Activated CD8-positive, alpha-beta memory T cell treated with anti-CD3 and anti-CD28 coated beads, Interleukin-2, amount 10 ng/mL, durations not matched to agents 7 days and 5 days (primary cell): ENCODE results near the gene SPECC1L. TPM values are rescaled to one million over a fixed set of nuclear protein-coding genes. Genes with fewer than 3 reads are reported as not detected.

ENCODE experiments used
- ATAC-seq: fragments of 150-1000 bp; cut with Tn5 transposase; one replicate; pipeline ENCODE4 v1.10.0; 2021; ENCODE audit warnings: moderate library complexity
- CTCF ChIA-PET: fragments of 350-600 bp; sonication (Branson Sonifier 250); formaldehyde crosslinking; loops from one replicate; lab custom pipeline; 2021; ENCODE audit warnings: antibody characterized with exemption; lab: Charles Lee
- DNase-seq: peaks from one replicate; pipeline ENCODE4 v3.0.0-alpha.2; 2020
- H3K27ac Mint-ChIP-seq: one replicate; pipeline ENCODE4 v1.8.0; 2021; ENCODE audit warnings: mild to moderate bottlenecking, mixed read lengths
- H3K27me3 Mint-ChIP-seq: one replicate; pipeline ENCODE4 v1.8.0; 2021; ENCODE audit warnings: mixed read lengths
- H3K36me3 Mint-ChIP-seq: one replicate; pipeline ENCODE4 v1.8.0; 2021; ENCODE audit warnings: mild to moderate bottlenecking, mixed read lengths
- H3K4me1 Mint-ChIP-seq: one replicate; pipeline ENCODE4 v1.8.0; 2021; ENCODE audit warnings: mixed read lengths
- H3K4me3 Mint-ChIP-seq: one replicate; pipeline ENCODE4 v1.8.0; 2021; ENCODE audit warnings: mild to moderate bottlenecking, moderate library complexity, mixed read lengths
- H3K9me3 Mint-ChIP-seq: one replicate; pipeline ENCODE4 v1.8.0; 2022; ENCODE audit warnings: low read depth, mixed read lengths
- total RNA-seq, 2 experiments: library from RNA; stranded (reverse); gene quantifications; one replicate each; pipeline ENCODE4 v1.2.3, GENCODE V29; 2021

Gene SPECC1L
- total RNA-seq, 2 experiments from 2014 or later = 55.3 to 57.4 TPM

- Mint-ChIP-seq H3K27me3 (peaks cover 3% of the 10 kb centered on the region), H3K4me3 (no peak overlapping the region)
These were observed 160.0 kb downstream of the SPECC1L start for GRCh38 chr22:24430431-24431308.

GRCh38 chr22:24431309-24432034 lies 160.8 kb downstream of the SPECC1L start:
- Mint-ChIP-seq H3K4me3 (no peak overlapping the region), H3K36me3 (peaks cover 3% of the 10 kb centered on the region), H3K27ac (peak overlapping the region; percentile 51), H3K27me3 (peaks cover 2% of the 10 kb centered on the region), H3K4me1 (peaks cover 89% of the 10 kb centered on the region), H3K9me3 (no peaks in the 10 kb centered on the region)
- ATAC-seq = no peak
- DNase-seq = no peak
- CTCF ChIA-PET = interaction anchor here (2.3 kb wide), 1 partner anchor 8 kb away, joined by 12 read pairs; no protein-coding TSS in a partner anchor

More at GRCh38 chr22:24430431-24431308, 160.0 kb downstream of the SPECC1L start:
- no peak overlapping the region for H3K27ac Mint-ChIP-seq
- ATAC-seq (no peak), DNase-seq (no peak)
- H3K36me3 Mint-ChIP-seq = peaks cover 3% of the 10 kb centered on the region
- H3K4me1 Mint-ChIP-seq = peaks cover 92% of the 10 kb centered on the region
- no peaks in the 10 kb centered on the region for H3K9me3 Mint-ChIP-seq
- CTCF ChIA-PET = interaction anchor here (3.1 kb wide), 1 partner anchor 8 kb away, joined by 11 read pairs; no protein-coding TSS in a partner anchor

DNA sequence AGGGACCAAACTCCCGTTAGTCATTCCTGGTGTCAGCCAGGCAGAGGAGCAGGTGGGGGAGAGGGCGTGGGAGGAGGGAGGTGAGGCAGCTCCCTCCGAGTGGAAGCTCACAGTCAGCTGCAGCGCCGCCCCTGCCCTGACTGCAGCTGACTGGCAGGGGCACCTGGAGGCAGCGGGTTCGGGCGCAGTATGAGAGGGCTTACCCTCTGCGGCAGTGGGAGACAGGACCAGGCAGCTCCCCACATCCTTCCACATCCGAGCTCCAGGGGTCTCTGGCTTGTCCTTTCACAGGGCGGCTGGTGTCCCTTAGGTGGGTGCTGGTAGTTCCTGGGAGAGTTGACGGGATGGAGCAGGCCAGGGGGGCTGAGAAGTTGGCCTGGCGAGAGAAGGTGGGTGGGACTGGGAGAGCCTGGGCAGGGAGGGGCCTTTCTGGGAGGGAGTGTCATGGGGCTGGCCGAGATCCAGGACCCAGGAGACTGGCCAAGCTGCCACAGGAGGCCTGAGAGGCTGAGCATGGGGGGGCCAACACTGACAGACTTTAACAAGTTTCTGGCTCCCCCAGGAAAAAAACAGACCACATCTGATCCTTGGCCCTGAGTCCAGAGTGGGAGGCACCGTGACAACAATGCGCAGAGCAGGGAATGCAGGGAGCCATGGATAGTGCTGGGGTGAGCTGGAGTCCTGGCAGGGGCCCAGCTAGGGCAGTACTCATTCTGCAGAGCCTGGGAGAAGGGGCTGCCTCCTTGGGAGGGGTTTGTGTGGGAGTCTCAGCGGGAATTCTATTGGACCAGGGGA lies 161.6 kb downstream of the SPECC1L start:
- H3K4me1 Mint-ChIP-seq = peaks cover 89% of the 10 kb centered on the region
- DNase-seq (no peak), ATAC-seq (no peak)
- no peak overlapping the region for H3K4me3 Mint-ChIP-seq
- peak overlapping the region; percentile 63 for H3K27ac Mint-ChIP-seq
- CTCF ChIA-PET = interaction anchor here (2.3 kb wide), 1 partner anchor 9 kb away, joined by 12 read pairs; no protein-coding TSS in a partner anchor
- H3K9me3 Mint-ChIP-seq = no peaks in the 10 kb centered on the region
- H3K27me3 Mint-ChIP-seq = peaks cover 2% of the 10 kb centered on the region
- H3K36me3 Mint-ChIP-seq = peaks cover 3% of the 10 kb centered on the region

DNA sequence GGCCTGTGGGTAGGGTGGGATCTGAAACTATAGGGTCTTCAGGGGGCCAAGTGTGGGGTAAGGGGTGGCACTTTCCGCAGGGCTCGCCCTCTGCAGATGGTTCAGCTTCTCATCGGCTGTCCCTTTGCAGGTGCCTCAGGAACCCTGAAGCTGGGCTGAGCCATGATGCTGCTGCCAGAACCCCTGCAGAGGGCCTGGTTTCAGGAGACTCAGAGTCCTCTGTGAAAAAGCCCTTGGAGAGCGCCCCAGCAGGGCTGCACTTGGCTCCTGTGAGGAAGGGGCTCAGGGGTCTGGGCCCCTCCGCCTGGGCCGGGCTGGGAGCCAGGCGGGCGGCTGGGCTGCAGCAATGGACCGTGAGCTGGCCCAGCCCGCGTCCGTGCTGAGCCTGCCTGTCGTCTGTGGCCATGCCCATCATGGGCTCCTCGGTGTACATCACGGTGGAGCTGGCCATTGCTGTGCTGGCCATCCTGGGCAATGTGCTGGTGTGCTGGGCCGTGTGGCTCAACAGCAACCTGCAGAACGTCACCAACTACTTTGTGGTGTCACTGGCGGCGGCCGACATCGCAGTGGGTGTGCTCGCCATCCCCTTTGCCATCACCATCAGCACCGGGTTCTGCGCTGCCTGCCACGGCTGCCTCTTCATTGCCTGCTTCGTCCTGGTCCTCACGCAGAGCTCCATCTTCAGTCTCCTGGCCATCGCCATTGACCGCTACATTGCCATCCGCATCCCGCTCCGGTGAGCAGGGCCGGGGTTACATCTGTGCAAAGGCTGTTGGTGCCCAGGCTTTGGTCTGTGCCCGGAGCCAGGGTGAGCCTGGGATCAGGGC lies 162.6 kb downstream of the SPECC1L start:
- Mint-ChIP-seq H3K9me3 (no peaks in the 10 kb centered on the region), H3K36me3 (peaks cover 3% of the 10 kb centered on the region), H3K4me3 (no peak overlapping the region), H3K27ac (peak overlapping the region; percentile 87), H3K27me3 (peaks cover 2% of the 10 kb centered on the region), H3K4me1 (peaks cover 90% of the 10 kb centered on the region)
- no peak for DNase-seq
- no peak for ATAC-seq
- CTCF ChIA-PET = interaction anchor here (2.3 kb wide), 1 partner anchor 10 kb away, joined by 12 read pairs; no protein-coding TSS in a partner anchor

DNA sequence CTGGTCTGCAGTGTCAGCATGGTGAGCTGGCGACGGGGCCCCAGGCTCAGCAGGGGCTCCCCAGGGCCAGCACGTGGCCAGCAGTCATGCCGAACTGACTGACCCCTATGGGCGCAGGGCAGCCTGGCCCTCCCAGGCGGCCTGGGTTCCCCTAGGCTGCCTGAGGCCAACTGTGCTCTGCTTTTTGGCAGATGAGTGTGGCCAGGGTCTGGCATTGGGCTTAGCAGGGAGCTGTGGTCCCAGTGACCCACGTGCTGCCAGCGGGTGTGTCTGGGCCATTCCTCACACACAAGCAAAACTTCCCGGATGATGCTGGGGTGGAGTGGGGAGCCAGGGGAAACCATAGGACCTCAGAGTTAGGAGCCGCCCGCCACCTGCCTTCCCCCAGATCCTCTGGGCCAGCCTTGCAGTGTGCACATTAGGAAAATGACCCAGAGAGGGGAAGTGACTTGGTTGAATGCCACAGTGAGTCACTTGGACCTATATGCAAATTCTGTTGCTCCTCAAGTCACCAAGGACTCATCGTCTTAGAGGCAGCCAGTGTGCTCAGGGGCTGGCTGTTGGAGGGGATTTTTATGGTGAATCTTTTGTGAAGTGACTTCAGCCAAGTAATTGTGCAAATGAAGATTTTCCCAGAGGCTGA lies 163.3 kb downstream of the SPECC1L start:
- peaks cover 2% of the 10 kb centered on the region for H3K36me3 Mint-ChIP-seq
- CTCF ChIA-PET = interaction anchor here (1.4 to 2.8 kb wide), 5 partner anchors 10 to 69 kb away, joined by 3 to 25 read pairs (median 10); no protein-coding TSS in a partner anchor
- ATAC-seq (peak; percentile 68), DNase-seq (peak; percentile 79)
- peaks cover 2% of the 10 kb centered on the region for H3K27me3 Mint-ChIP-seq
- peak overlapping the region; percentile 34 for H3K4me3 Mint-ChIP-seq
- H3K4me1 Mint-ChIP-seq = peaks cover 87% of the 10 kb centered on the region
- H3K9me3 Mint-ChIP-seq = no peaks in the 10 kb centered on the region
- peak overlapping the region; percentile 87 for H3K27ac Mint-ChIP-seq

DNA sequence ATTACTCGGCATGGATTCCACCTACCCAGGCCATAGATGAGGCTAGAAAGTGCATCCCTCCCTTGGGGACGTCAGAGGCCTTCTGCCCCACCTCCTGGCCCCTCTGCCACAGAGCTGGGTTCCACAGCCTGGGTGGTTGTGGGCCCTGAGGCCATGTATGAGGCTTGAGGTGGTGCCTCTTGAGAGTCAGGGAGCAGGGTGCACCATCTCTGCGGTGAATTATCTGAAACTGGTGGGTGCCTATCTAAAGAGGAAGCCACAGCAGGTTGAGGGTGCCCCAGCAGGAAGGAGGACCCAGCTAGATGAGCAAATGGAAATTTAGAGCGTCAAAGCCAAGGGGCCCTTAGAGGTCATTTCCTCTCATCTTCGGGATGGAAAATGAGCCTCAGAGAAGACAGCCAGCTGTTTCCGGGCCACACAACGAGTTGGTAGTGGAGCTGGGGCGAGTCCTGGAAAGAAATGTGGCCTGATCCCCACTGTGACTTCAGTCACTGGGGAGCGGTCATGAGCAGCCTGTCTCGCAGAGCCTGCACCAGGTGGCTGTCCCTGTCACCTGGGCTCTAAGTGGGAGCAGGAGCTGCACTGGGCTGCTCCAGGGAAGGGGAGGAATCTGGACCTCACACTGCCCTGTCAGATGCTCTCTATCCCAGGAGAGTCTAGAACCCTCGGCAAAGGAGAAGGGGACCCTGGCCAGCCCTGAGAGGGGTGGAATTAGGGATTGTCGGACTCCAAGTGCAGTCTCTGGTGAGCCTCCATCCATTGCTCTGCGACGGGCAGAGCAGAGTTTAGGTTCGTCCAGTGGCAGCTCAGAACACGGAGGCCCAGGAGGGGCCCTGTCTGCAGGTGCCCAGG lies 164.1 kb downstream of the SPECC1L start:
- H3K27me3 Mint-ChIP-seq = peaks cover 2% of the 10 kb centered on the region
- H3K9me3 Mint-ChIP-seq = no peaks in the 10 kb centered on the region
- peaks cover 80% of the 10 kb centered on the region for H3K4me1 Mint-ChIP-seq
- peak overlapping the region; percentile 34 for H3K4me3 Mint-ChIP-seq
- peak overlapping the region; percentile 87 for H3K27ac Mint-ChIP-seq
- ATAC-seq (peak; percentile 72), DNase-seq (peak; percentile 93)
- H3K36me3 Mint-ChIP-seq = peaks cover 2% of the 10 kb centered on the region
- CTCF ChIA-PET = interaction anchor here (0.9 to 2.9 kb wide), 13 partner anchors 7 to 110 kb away, joined by 3 to 25 read pairs (median 3); partner anchors contain the start of gene ADORA2A

GRCh38 chr22:24435323-24435645 lies 164.7 kb downstream of the SPECC1L start:
- Mint-ChIP-seq H3K4me3 (no peak overlapping the region), H3K36me3 (peaks cover 2% of the 10 kb centered on the region), H3K27me3 (peaks cover 2% of the 10 kb centered on the region), H3K9me3 (no peaks in the 10 kb centered on the region), H3K27ac (peak overlapping the region; percentile 87), H3K4me1 (peaks cover 77% of the 10 kb centered on the region)
- CTCF ChIA-PET = interaction anchor here (0.9 to 2.9 kb wide), 13 partner anchors 8 to 111 kb away, joined by 3 to 25 read pairs (median 3); partner anchors contain the start of gene ADORA2A
- ATAC-seq (no peak), DNase-seq (no peak)

DNA sequence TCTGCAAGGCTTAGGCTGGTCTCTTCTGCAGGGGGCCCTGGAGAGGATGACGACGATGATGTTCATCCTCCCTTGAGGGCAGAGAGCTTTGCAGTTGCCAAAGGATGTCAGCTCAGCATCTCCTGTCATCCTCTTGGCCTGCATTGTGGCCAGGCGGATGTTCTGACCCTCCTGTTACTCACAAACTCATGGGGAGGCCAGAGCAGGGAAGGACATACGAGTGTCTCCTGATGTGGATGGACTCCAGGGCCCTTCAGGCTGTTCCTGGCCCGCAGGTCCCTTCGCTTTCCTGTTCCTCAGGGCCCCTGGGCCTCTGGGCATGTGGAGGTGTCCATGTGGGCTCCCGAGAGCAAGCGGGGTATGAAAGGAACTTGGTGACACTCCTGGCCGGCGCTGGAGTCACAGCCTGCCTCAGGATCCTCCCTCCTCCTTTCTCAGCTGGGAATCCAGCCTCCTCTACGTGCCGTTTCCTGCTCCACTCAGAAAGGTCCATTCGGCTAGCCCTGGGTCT lies 165.3 kb downstream of the SPECC1L start:
- peak overlapping the region; percentile 87 for H3K27ac Mint-ChIP-seq
- no peak for ATAC-seq
- CTCF ChIA-PET = interaction anchor here (1.0 to 2.9 kb wide), 12 partner anchors 9 to 112 kb away, joined by 3 to 25 read pairs (median 4); partner anchors contain the start of gene ADORA2A
- H3K4me3 Mint-ChIP-seq = no peak overlapping the region
- H3K36me3 Mint-ChIP-seq = peaks cover 2% of the 10 kb centered on the region
- H3K27me3 Mint-ChIP-seq = peaks cover 2% of the 10 kb centered on the region
- DNase-seq = no peak
- H3K4me1 Mint-ChIP-seq = peaks cover 79% of the 10 kb centered on the region
- no peaks in the 10 kb centered on the region for H3K9me3 Mint-ChIP-seq

GRCh38 chr22:24436553-24436952 lies 165.9 kb downstream of the SPECC1L start:
- peaks cover 2% of the 10 kb centered on the region for H3K27me3 Mint-ChIP-seq
- CTCF ChIA-PET = interaction anchor here (1.0 to 2.9 kb wide), 6 partner anchors 9 to 85 kb away, joined by 3 to 25 read pairs (median 12); partner anchors contain the start of gene ADORA2A
- ATAC-seq = no peak

GRCh38 chr22:24437091-24437490 lies 166.5 kb downstream of the SPECC1L start:
- Mint-ChIP-seq H3K9me3 (no peaks in the 10 kb centered on the region), H3K4me3 (no peak overlapping the region), H3K27ac (peak overlapping the region; percentile 83), H3K36me3 (peaks cover 4% of the 10 kb centered on the region), H3K27me3 (peaks cover 2% of the 10 kb centered on the region), H3K4me1 (peaks cover 70% of the 10 kb centered on the region)
- CTCF ChIA-PET = interaction anchor here (0.9 to 2.9 kb wide), 5 partner anchors 10 to 65 kb away, joined by 3 to 12 read pairs (median 8); partner anchors contain the start of gene ADORA2A
- DNase-seq (no peak), ATAC-seq (no peak)

More at GRCh38 chr22:24436553-24436952, 165.9 kb downstream of the SPECC1L start:
- Mint-ChIP-seq H3K36me3 (peaks cover 4% of the 10 kb centered on the region), H3K27ac (peak overlapping the region; percentile 83), H3K9me3 (no peaks in the 10 kb centered on the region), H3K4me1 (peaks cover 74% of the 10 kb centered on the region), H3K4me3 (no peak overlapping the region)
- DNase-seq = peak; percentile 39
